GM12873 (cell line): ENCODE results near the gene CA9.

ENCODE experiments used
- TF ChIP-seq, protein P1 (sequence below): IDR thresholded peaks from 2 replicates; pipeline ENCODE4 v1.5.1; 2012; ENCODE audit warnings: low read depth, mild to moderate bottlenecking, moderate library complexity, low read length, control low read depth; ENCODE audit not compliant: insufficient read depth; ENCODE audit errors: missing control alignments

Gene CA9

DNA sequence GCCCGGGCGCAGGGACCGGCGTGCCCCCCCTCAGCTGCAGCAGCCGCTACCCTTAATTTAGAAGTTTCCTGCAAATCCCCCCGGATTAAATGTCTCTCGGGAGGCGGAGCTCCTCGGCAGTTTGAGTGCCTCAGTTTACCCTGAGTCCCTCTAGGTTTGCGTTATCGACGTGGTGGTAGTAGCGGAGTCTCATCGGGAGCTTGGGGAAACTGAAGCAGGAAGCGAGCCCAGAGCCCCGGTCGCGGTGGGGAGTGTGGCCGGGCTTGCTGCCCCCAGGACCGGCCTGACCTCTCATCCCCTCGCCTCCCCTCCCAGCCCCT lies 16.5 kb downstream of the CA9 start:
- TF ChIP-seq, protein P1, sequence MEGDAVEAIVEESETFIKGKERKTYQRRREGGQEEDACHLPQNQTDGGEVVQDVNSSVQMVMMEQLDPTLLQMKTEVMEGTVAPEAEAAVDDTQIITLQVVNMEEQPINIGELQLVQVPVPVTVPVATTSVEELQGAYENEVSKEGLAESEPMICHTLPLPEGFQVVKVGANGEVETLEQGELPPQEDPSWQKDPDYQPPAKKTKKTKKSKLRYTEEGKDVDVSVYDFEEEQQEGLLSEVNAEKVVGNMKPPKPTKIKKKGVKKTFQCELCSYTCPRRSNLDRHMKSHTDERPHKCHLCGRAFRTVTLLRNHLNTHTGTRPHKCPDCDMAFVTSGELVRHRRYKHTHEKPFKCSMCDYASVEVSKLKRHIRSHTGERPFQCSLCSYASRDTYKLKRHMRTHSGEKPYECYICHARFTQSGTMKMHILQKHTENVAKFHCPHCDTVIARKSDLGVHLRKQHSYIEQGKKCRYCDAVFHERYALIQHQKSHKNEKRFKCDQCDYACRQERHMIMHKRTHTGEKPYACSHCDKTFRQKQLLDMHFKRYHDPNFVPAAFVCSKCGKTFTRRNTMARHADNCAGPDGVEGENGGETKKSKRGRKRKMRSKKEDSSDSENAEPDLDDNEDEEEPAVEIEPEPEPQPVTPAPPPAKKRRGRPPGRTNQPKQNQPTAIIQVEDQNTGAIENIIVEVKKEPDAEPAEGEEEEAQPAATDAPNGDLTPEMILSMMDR, result no peak

DNA sequence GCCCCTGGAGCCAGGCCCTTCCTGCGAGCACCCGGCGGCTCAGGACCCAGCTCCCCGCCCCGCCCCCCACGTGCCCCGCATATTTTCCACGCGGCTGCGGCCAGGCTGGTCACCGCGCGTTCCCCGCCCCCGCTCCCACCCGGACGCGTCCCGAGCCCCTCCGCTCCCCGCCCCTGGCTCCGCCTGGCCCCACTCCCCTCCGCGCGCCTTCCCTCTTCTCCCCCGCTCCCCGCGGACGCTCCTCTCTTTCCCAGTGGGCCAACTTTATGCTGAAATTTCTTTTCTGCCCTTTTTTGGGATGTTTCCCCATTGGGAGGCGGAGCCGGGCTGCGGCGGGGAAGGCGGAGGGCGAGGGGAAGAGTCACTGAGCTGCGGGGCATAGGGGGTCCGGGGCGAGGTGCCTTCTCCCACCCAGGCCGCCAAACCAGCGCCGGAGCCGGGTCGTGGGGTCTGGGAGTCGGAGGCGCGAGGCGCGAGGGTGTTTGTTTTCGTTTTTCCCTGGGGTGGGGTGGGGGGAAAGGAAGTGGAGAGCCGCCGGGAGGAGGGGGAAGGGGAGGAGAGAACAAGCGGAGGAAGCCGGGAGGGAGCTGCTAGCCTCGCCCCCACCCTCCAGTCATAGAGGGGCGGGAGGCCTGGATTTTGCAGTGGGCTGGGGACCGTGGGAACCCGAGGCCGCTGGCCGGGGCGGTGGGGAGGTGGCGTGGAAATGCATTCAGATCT lies 17.0 kb downstream of the CA9 start:
- TF ChIP-seq, protein P1, result no peak

DNA sequence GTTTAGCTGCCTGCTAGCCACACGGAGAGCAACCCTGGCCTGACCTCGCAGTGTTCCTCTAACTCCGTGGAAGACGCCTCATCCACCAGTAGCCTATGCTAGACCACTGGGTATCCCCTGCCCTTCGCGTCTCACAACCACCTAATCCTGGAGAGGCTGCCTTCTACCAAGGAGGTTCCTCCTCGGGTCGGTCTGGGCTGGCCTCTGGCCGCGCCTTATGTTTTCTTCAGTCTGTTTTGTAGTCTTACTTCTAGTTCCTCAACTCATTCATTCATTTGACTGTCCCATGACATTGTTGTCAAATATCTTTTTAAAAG lies 17.6 kb downstream of the CA9 start:
- TF ChIP-seq, protein P1, result no peak

DNA sequence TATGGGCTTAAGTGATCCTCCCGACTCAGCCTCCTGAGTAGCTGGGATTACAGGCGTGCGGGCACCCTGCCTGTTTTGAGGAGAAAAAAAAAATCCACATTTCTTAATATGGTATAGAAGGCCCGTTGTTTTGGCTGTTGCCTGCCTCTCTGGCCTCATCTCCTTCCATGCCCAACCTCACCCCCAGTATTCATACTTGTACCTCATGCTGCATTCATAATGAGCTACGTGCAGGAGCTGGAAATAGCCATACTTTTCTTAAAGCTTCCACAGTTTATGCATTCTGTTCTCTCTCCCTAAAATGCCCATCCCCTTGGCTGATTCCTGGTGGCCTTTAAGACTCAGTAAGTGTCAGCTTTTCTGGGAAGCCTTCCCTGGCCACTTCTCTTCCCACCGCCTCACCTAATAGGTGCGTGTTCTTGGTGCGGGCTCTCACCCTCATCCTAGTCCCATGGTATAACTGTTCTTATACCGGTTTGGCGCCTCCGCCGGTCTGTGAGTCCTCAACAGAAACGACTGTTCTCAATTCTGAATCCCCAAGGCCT lies 18.1 kb downstream of the CA9 start:
- TF ChIP-seq, protein P1, result no peak

DNA sequence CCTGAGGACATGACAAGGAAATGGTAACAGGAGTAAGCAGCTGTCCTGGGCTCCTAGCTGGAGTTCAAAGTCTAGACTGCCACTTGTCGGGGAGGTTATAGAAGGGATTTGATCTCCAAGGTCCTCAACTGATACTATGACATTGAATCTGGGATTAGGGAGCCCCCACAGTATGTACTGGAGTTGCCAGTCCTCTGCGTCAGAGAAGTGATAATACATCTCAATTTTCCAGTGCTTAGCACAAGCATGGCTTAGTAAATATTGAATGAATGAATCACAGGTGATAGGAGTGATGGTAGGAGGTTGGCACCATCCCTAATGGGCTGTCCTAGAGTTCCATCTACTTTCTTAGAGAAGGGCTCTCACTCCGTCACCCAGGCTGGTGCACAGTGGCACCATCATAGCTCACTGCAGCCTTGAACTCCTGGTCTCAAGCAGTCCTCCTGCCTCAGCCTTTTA lies 22.2 kb downstream of the CA9 start:
- TF ChIP-seq, protein P1, result no peak

DNA sequence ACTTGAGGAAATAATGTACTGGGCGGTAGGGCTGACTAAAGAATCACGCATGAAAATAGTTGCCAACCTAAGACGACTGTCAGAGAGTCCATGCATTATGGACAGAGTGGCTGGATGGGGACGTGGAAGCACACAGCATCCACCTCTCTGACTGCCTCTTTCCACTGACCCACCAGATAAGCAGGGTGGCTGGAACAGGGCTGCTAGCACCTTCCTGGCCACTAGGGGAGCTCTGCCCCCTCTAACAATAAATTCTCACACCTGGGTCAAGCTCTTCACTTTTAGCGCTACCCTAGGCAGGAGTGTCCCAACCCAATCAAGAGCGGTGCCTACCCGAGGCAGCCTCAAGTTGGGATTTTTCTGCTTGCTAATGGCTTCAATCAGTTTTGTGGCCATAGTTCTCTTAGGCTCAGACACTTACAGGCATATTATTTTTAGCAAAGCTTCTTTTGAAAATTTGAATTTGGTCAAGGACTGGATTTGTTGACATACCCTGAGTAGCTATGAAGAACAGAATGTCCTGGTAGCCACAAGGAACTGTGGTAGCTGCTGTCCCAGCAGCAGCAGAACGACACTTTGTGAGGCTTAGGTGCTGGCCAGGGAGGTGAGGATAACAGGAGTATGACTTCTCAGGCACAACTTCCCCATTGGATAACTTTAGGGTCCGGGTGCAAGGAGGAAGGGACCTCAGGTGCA lies 22.9 kb downstream of the CA9 start:
- TF ChIP-seq, protein P1, result peak; percentile 98

DNA sequence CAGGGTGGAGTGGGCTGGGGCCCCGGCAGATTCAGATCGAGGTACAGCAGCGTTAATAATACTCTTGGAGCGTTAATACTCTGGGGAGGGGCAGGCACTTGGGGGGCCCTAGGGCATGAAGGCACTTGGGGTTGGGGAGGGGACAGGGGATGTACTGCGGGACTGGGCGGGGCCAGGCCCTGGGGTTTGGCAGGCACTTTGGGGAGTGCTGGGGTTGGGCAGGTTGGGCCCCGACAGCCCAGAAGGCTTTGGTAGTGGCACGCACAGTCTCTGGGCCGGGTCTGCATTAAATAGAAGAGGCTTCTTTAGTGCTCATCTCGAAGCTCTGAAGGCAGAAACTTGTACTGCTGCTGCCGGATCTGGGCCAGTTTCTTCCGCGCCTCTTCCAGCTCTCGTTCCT lies 23.8 kb downstream of the CA9 start:
- TF ChIP-seq, protein P1, result no peak
